HEK293 (cell line): Measurements from ENCODE around the gene GLIS1.

Experiments
- CTCF ChIP-seq: fragments of 450-650 bp; formaldehyde crosslinking; IDR thresholded peaks from 2 replicates; pipeline ENCODE4 v1.5.1; 2016; ENCODE audit warnings: missing biosample characterization, missing genetic modification characterization
- KLF8 ChIP-seq: fragments of 450-650 bp; formaldehyde crosslinking; IDR thresholded peaks from 2 replicates; pipeline ENCODE4 v1.5.1; 2016; ENCODE audit warnings: missing biosample characterization, missing genetic modification characterization
- MYNN ChIP-seq: fragments of 450-650 bp; formaldehyde crosslinking; IDR thresholded peaks from 2 replicates; pipeline ENCODE4 v1.5.1; 2016; ENCODE audit warnings: missing biosample characterization, missing genetic modification characterization, borderline replicate concordance
- SP2 ChIP-seq: fragments of 450-650 bp; formaldehyde crosslinking; IDR thresholded peaks from 2 replicates; pipeline ENCODE4 v1.5.1; 2016; ENCODE audit warnings: missing biosample characterization, missing genetic modification characterization
- WT1 ChIP-seq: fragments of 450-650 bp; formaldehyde crosslinking; IDR thresholded peaks from 2 replicates; pipeline ENCODE4 v1.5.1; 2016; ENCODE audit warnings: missing biosample characterization, missing genetic modification characterization
- YY1 ChIP-seq: fragments of 450-650 bp; formaldehyde crosslinking; IDR thresholded peaks from 2 replicates; pipeline ENCODE4 v1.5.1; 2018; ENCODE audit warnings: missing biosample characterization, missing genetic modification characterization
- YY2 ChIP-seq: fragments of 450-650 bp; formaldehyde crosslinking; IDR thresholded peaks from 2 replicates; pipeline ENCODE4 v1.5.1; 2016; ENCODE audit warnings: missing biosample characterization, missing genetic modification characterization
- ZIC2 ChIP-seq: fragments of 450-650 bp; formaldehyde crosslinking; IDR thresholded peaks from 2 replicates; pipeline ENCODE4 v1.5.1; 2016; ENCODE audit warnings: missing biosample characterization, missing genetic modification characterization
- ZNF169 ChIP-seq: fragments of 450-650 bp; formaldehyde crosslinking; IDR thresholded peaks from 2 replicates; pipeline ENCODE4 v1.5.1; 2016; ENCODE audit warnings: missing biosample characterization, missing genetic modification characterization
- ZNF184 ChIP-seq: fragments of 450-650 bp; IDR thresholded peaks from 2 replicates; pipeline ENCODE4 v1.5.1; 2018; ENCODE audit warnings: missing biosample characterization, mild to moderate bottlenecking, missing genetic modification characterization
- ZNF513 ChIP-seq: fragments of 450-650 bp; IDR thresholded peaks from 2 replicates; pipeline ENCODE4 v1.5.1; 2018; ENCODE audit warnings: missing biosample characterization, missing genetic modification characterization
- ZNF571 ChIP-seq: fragments of 450-650 bp; formaldehyde crosslinking; IDR thresholded peaks from 2 replicates; pipeline ENCODE4 v1.5.0; 2017; ENCODE audit warnings: missing biosample characterization, missing genetic modification characterization
- ZNF76 ChIP-seq: fragments of 450-650 bp; formaldehyde crosslinking; IDR thresholded peaks from 2 replicates; pipeline ENCODE4; 2016; ENCODE audit warnings: low read depth, missing biosample characterization, missing genetic modification characterization, borderline replicate concordance

- TF ChIP-seq YY2 (tag by site-specific recombination) (no peak), SP2 (tag by site-specific recombination) (no peak), CTCF (tag by site-specific recombination) (no peak), ZNF169 (tag by site-specific recombination) (no peak), MYNN (no peak), KLF8 (tag by site-specific recombination) (no peak), ZIC2 (tag by site-specific recombination) (no peak), ZNF76 (tag by site-specific recombination) (no peak), YY1 (tag by site-specific recombination) (no peak), ZNF571 (tag by site-specific recombination) (no peak), WT1 (tag by site-specific recombination) (no peak), ZNF184 (tag by site-specific recombination) (no peak), ZNF513 (no peak)
Measured at GRCh38 chr1:53484705-53485477, 254.1 kb downstream of the GLIS1 start.
